ENCODE data around the gene SEPTIN1. TPM values are rescaled to one million over a fixed set of nuclear protein-coding genes. Genes with fewer than 3 reads are reported as not detected.
"Not testable (repeated sequence)": the region's sequence is repeated elsewhere in the genome, so short reads cannot be mapped to it uniquely, and the experiment has no call there.

Gene SEPTIN1
- total and polyA plus RNA-seq, 2 donors (not counting 1 experiment from before 2014, with no cell fraction given): 0.17 TPM; not detected in 1

DNA sequence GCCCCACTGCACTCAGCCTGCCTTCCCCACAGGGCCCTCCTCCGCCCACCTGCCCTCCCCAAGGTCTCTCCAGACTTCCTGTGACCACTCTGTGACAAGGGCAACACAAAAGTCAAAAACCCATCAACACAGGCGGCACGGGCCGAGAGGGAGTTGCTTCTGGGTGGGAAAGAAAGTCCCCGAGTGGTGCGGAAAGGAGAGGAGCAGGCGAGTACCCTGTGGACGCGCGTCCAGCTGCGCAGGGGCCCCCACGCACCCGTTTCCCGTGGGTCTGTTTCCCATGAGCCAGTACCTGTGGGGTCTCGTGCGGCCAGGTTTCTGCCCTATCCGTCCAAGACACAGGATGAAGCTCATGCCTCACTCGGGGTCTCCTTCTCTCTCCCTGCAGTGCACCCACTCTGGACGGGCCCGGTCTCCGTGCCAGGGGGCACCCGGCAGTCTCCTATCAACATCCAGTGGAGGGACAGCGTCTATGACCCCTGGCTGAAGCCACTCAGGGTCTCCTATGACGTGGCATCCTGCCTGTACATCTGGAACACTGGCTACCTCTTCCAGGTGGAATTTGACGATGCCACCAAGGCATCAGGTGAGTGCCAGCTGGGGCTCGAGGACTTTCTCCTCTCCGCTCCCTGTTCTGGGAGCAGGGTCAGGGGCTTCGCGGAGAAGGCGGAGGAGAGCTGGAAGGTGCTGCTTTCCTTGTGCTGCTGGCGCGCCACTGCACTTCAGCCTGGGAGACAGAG lies 39.4 kb downstream of the SEPTIN1 start:
- no peak for TF ChIP-seq CTCF (conservative IDR thresholded peaks at IDR 0.05 in 1 of 2, IDR thresholded peaks at IDR 0.05 in 1 of 2; ENCODE audit: low read depth in 1 of 2, low read length in 2 of 2)
- no peak for TF ChIP-seq EZH2 (IDR thresholded peaks at IDR 0.05; ENCODE audit: low read length, missing control alignments)
- H3K79me2 ChIP-seq (ENCODE audit: control insufficient read depth, insufficient read depth, low read length): no peaks in the 10 kb centered on the region
- H3K4me3 ChIP-seq (replicated peaks in 1 of 4; ENCODE audit: control extremely low read depth in 1 of 4, insufficient read depth in 1 of 4, low read depth in 3 of 4, low read length in 4 of 4): no peak overlapping the region
- no peaks in the 10 kb centered on the region for H4K20me1 ChIP-seq (ENCODE audit: control insufficient read depth, extremely low read depth, insufficient read depth, low read length)
- no peak for DNase-seq (ENCODE audit: low read depth in 2 of 2)
- no peak overlapping the region for H3K27ac ChIP-seq (ENCODE audit: insufficient read depth, low read length)
- H3K9me3 ChIP-seq (ENCODE audit: control insufficient read depth, insufficient read depth, low read depth, low read length): no peaks in the 10 kb centered on the region
- H3K27me3 ChIP-seq (ENCODE audit: control insufficient read depth, insufficient read depth, low read length): no peaks in the 10 kb centered on the region
- H3K36me3 ChIP-seq (ENCODE audit: control insufficient read depth, insufficient read depth, low read length): no peaks in the 10 kb centered on the region
- H3K4me2 ChIP-seq (ENCODE audit: extremely low read depth, insufficient read depth, low read length): no peak overlapping the region
- no peaks in the 10 kb centered on the region for H3K4me1 ChIP-seq (ENCODE audit: control insufficient read depth, extremely low read depth, insufficient read depth, low read length)
- H3K9ac ChIP-seq (ENCODE audit: insufficient read depth, low read length): no peak overlapping the region
- H2AFZ ChIP-seq (ENCODE audit: low read length): no peak overlapping the region

- peak in 1 of 2 donors; percentile 21 for TF ChIP-seq CTCF (conservative IDR thresholded peaks at IDR 0.05 in 1 of 2, IDR thresholded peaks at IDR 0.05 in 1 of 2; ENCODE audit: low read depth in 1 of 2, low read length in 2 of 2)
- not testable (repeated sequence) for H3K4me2 ChIP-seq (ENCODE audit: extremely low read depth, insufficient read depth, low read length); H2AFZ ChIP-seq (ENCODE audit: low read length); H3K36me3 ChIP-seq (ENCODE audit: control insufficient read depth, insufficient read depth, low read length); H3K4me3 ChIP-seq (replicated peaks in 1 of 4; ENCODE audit: control extremely low read depth in 1 of 4, insufficient read depth in 1 of 4, low read depth in 3 of 4, low read length in 4 of 4); H3K4me1 ChIP-seq (ENCODE audit: control insufficient read depth, extremely low read depth, insufficient read depth, low read length); H3K9ac ChIP-seq (ENCODE audit: insufficient read depth, low read length); H3K79me2 ChIP-seq (ENCODE audit: control insufficient read depth, insufficient read depth, low read length); H4K20me1 ChIP-seq (ENCODE audit: control insufficient read depth, extremely low read depth, insufficient read depth, low read length); DNase-seq (ENCODE audit: low read depth in 2 of 2); H3K27me3 ChIP-seq (ENCODE audit: control insufficient read depth, insufficient read depth, low read length); H3K27ac ChIP-seq (ENCODE audit: insufficient read depth, low read length); H3K9me3 ChIP-seq (ENCODE audit: control insufficient read depth, insufficient read depth, low read depth, low read length)
Measured at GRCh38 chr16:30341971-30342370, 40.4 kb downstream of the SEPTIN1 start.

- no peak for DNase-seq (ENCODE audit: low read depth in 2 of 2)
- Histone ChIP-seq H4K20me1 (ENCODE audit: control insufficient read depth, extremely low read depth, insufficient read depth, low read length) (no peaks in the 10 kb centered on the region), H3K4me2 (ENCODE audit: extremely low read depth, insufficient read depth, low read length) (no peak overlapping the region), H3K9ac (ENCODE audit: insufficient read depth, low read length) (no peak overlapping the region), H3K27me3 (ENCODE audit: control insufficient read depth, insufficient read depth, low read length) (no peaks in the 10 kb centered on the region), H3K79me2 (ENCODE audit: control insufficient read depth, insufficient read depth, low read length) (no peaks in the 10 kb centered on the region), H3K4me3 (replicated peaks in 1 of 4; ENCODE audit: control extremely low read depth in 1 of 4, insufficient read depth in 1 of 4, low read depth in 3 of 4, low read length in 4 of 4) (no peak overlapping the region), H3K36me3 (ENCODE audit: control insufficient read depth, insufficient read depth, low read length) (no peaks in the 10 kb centered on the region), H3K27ac (ENCODE audit: insufficient read depth, low read length) (no peak overlapping the region), H2AFZ (ENCODE audit: low read length) (no peak overlapping the region), H3K9me3 (ENCODE audit: control insufficient read depth, insufficient read depth, low read depth, low read length) (no peaks in the 10 kb centered on the region), H3K4me1 (ENCODE audit: control insufficient read depth, extremely low read depth, insufficient read depth, low read length) (peaks cover 4% of the 10 kb centered on the region)
- TF ChIP-seq EZH2 (IDR thresholded peaks at IDR 0.05; ENCODE audit: low read length, missing control alignments) (no peak), CTCF (conservative IDR thresholded peaks at IDR 0.05 in 1 of 2, IDR thresholded peaks at IDR 0.05 in 1 of 2; ENCODE audit: low read depth in 1 of 2, low read length in 2 of 2) (no peak)
Measured at GRCh38 chr16:30340621-30341020, 41.7 kb downstream of the SEPTIN1 start.

- not testable (repeated sequence) for H3K36me3 ChIP-seq (ENCODE audit: control insufficient read depth, insufficient read depth, low read length); H3K79me2 ChIP-seq (ENCODE audit: control insufficient read depth, insufficient read depth, low read length); H3K9ac ChIP-seq (ENCODE audit: insufficient read depth, low read length); H3K9me3 ChIP-seq (ENCODE audit: control insufficient read depth, insufficient read depth, low read depth, low read length); H3K27ac ChIP-seq (ENCODE audit: insufficient read depth, low read length); H3K4me2 ChIP-seq (ENCODE audit: extremely low read depth, insufficient read depth, low read length); H4K20me1 ChIP-seq (ENCODE audit: control insufficient read depth, extremely low read depth, insufficient read depth, low read length); H3K4me1 ChIP-seq (ENCODE audit: control insufficient read depth, extremely low read depth, insufficient read depth, low read length); DNase-seq (ENCODE audit: low read depth in 2 of 2); H3K27me3 ChIP-seq (ENCODE audit: control insufficient read depth, insufficient read depth, low read length); H3K4me3 ChIP-seq (replicated peaks in 1 of 4; ENCODE audit: control extremely low read depth in 1 of 4, insufficient read depth in 1 of 4, low read depth in 3 of 4, low read length in 4 of 4); H2AFZ ChIP-seq (ENCODE audit: low read length)
Measured at GRCh38 chr16:30338715-30339114, 43.6 kb downstream of the SEPTIN1 start.

- H3K4me2 ChIP-seq (ENCODE audit: extremely low read depth, insufficient read depth, low read length); H3K27me3 ChIP-seq (ENCODE audit: control insufficient read depth, insufficient read depth, low read length); H3K27ac ChIP-seq (ENCODE audit: insufficient read depth, low read length); H3K4me3 ChIP-seq (replicated peaks in 1 of 4; ENCODE audit: control extremely low read depth in 1 of 4, insufficient read depth in 1 of 4, low read depth in 3 of 4, low read length in 4 of 4); H2AFZ ChIP-seq (ENCODE audit: low read length); H3K9ac ChIP-seq (ENCODE audit: insufficient read depth, low read length); H3K36me3 ChIP-seq (ENCODE audit: control insufficient read depth, insufficient read depth, low read length); H4K20me1 ChIP-seq (ENCODE audit: control insufficient read depth, extremely low read depth, insufficient read depth, low read length); H3K4me1 ChIP-seq (ENCODE audit: control insufficient read depth, extremely low read depth, insufficient read depth, low read length); DNase-seq (ENCODE audit: low read depth in 2 of 2); H3K9me3 ChIP-seq (ENCODE audit: control insufficient read depth, insufficient read depth, low read depth, low read length); H3K79me2 ChIP-seq (ENCODE audit: control insufficient read depth, insufficient read depth, low read length): not testable (repeated sequence)
Measured at GRCh38 chr16:30337964-30338357, 44.4 kb downstream of the SEPTIN1 start.

Measured in fibroblast of lung (primary cell).